H7 (cell line): ENCODE results near the gene CNP. TPM values are rescaled to one million over a fixed set of nuclear protein-coding genes. Genes with fewer than 3 reads are reported as not detected.
"Not testable (repeated sequence)": the region's sequence is repeated elsewhere in the genome, so short reads cannot be mapped to it uniquely, and the experiment has no call there.

Experiments used
- DNase-seq: peaks from one replicate; pipeline ENCODE4 v3.0.0; 2012
- H3K27me3 ChIP-seq: 2 replicates; pipeline ENCODE4 v1.6.0; 2011; ENCODE audit warnings: mild to moderate bottlenecking, low read length; ENCODE audit not compliant: control insufficient read depth, insufficient read depth
- H3K36me3 ChIP-seq: replicated peaks from 2 replicates; pipeline ENCODE4 v1.5.1; 2011; ENCODE audit warnings: low read length; ENCODE audit not compliant: control insufficient read depth, insufficient read depth
- H3K4me3 ChIP-seq: 2 replicates; pipeline ENCODE4 v1.5.1; 2011; ENCODE audit warnings: low read depth, mild to moderate bottlenecking, control low read depth, low read length, moderate library complexity; ENCODE audit not compliant: insufficient read depth
- total RNA-seq: library from RNA; depleted of rRNA; stranded (reverse); fragments of >200 nt; shearing (Covaris generic); gene quantifications from 2 replicates; pipeline ENCODE4 v1.2.3, GENCODE V29; 2014; rRNA removed

The CNP gene
- total RNA-seq = 32.8 and 46.1 TPM in 2 replicates

DNA sequence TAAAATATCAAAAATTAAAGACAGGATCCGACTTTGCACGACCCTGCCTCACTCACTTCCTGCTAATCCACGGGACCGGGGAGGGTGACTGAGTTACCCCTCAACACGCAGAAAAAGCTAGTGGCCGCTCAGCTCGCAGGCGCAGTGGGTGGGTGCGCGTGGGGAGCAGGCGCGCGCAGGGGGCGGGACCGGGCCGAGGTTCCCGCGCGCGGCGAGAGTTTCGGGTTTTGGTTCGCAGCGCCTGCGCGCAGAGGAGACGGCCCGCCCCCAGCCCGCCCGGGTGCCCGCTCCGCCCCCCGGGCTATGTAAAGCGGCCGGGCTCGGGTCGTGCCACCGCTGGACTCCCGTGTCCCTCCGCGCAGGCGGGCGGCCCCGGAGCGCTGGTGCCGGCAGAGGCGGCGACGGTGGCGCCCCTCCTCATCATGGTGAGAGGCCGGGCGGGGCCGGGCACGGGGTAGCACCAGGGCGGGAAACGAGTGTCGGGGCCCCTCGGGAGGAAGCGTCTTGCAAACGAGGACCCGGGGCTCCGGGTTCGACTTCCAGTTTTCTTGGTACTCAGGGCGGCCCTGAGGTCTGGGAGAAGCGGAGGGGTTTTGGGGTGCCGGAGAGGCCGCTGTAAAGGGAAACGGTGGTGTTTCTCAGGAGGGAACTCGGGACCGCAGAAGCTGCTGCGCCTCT lies at the start of gene CNP:
TSS of gene CNP (plus strand) at position 333 of the 678 bp plus-strand sequence. CDS start at position 423, 90 bp downstream.
- peaks cover 5% of the 10 kb centered on the region; the same call in 1 of the 2 replicates for H3K36me3 ChIP-seq
- DNase-seq = peak; percentile 98
- H3K4me3 ChIP-seq = peak within 1 kb of the TSS; percentile 80
- H3K27me3 ChIP-seq = no peaks in the 10 kb centered on the region

DNA sequence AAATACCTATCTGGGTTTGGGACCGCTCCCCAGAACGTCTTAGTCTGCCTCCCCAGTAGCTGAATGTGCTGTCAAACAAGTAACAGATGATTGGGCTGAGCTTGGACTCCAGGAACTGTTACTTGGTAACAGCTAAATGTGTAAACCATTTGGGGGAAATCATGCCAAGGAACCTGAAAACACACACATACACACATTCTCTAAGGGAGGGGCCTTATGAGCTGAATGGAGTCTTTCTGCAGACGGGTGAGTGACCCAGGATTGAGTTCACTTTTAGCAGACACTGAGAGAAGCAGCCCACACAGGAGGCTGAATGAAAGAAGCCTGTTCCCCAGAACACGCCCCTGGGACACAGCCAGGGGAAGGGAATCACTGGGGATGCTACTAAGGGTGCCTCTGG lies 49.4 kb upstream of the CNP start:
- Histone ChIP-seq H3K4me3 (peak overlapping the region; percentile 100; the same call in 1 of the 2 replicates), H3K36me3 (peaks cover 20% of the 10 kb centered on the region), H3K27me3 (no peaks in the 10 kb centered on the region)
- no peak for DNase-seq

DNA sequence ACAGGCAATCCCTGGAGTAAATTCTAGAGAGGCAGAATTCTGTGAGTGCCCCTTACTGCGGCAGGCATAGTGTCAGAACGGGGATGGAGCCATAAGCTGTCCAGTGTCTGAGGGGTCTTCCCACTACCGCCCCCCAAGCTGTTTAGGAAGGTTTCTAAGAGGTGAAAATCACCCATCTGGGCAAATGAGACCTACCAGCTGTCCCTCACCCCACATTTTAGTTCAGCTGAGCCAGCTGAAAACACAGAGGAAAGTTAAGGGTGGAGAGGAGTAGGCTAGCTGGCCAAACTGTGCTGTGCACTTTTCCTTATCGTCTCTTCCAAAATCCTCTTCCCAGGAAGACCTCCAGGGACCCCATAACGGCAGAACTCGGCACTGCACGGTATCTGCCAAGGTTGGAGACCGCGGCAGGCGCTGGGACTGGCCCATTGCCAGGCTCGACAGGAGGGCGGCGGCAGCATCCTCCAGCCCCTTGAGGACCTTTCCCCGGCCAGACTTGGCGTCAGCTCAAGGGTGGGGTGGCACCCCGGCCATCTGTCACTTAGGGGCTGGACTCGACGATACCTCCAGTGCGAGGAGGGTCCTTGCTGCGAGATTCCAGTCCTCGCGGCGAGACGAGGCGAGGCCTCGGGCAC lies 48.8 kb upstream of the CNP start:
- Histone ChIP-seq H3K27me3 (no peaks in the 10 kb centered on the region), H3K36me3 (peaks cover 14% of the 10 kb centered on the region), H3K4me3 (peak overlapping the region; percentile 100)
- peak; percentile 65 for DNase-seq

DNA sequence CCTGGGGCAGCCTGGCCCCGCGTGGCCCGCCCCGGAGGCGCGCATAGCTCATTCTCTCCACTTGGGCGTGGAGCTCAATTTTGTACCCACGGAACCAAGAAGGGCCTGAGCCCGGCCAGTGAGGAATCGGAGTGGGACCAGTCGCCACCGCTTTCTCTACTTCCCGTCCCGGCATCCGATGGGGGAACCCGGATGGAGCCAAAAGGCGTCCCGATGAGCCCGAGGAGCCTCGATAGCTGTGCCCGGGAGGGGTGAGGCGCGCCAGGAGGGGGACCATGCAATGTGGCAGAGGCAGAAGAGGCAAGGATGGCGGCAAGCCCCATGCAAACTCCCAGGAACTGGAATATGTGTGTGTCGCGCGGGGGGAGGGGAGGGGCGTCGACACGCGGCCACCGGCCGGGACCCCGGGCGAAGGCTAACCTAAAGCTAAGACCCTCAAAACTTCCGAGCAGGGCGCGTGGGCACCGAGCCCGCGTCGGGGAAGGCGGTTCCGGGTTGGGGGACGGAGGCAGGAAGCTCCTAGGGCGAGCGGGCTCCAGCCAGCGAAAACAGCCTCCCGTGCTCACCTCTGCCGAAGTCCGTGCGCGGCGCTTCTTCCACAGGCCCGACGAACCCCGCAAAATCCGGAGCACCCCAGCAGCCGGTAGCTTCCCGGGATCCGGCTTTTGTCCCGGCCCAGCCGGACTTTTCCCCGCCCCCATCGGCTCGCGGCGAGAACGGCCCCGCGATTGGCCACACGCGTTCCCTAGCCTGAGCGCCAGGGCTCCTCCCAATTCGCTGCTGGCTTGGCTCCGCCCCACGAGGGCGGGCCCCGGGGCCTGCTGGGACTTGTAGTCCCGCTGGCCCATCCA lies 48.1 kb upstream of the CNP start, which contains the start of gene ACLY:
TSS of gene ACLY (minus strand) at position 638 of the 851 bp plus-strand sequence. CDS start 5,078 bp downstream, outside the sequence.
- Histone ChIP-seq H3K4me3 (peak within 1 kb of the TSS; percentile 100), H3K36me3 (peaks cover 7% of the 10 kb centered on the region), H3K27me3 (no peaks in the 10 kb centered on the region)
- peak; percentile 100 for DNase-seq

DNA sequence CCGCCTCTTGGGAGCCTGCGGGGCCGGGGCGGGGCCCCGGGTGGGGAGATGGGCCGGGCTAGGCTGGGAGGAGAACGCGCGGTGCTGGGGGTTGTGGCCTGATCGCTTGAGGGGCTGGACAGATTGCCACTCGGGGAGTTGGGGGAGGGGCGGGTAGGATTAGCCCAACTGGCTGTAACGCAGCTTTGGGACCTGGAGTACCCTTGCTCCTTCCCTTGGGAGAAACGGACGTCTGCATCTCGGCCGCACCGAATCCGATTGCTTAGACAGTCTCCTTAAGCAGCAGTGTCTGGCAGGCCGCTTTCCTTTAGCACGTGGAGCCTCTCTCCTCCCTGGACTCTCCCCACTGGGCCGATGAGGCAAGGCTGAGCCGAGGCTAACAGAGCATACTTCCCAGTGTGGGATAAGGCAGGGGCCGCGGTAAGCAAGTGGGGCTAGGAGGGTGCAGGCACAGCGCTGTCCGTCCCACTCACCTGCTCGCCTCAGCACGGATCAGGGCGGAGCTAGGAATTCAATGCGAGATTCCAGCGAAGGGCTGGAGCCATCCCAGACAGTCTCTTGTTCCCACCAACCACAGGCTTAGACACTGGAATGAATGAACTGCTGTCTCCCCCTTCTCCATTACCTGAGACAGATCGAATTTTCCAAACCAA lies 47.3 kb upstream of the CNP start:
- no peaks in the 10 kb centered on the region for H3K27me3 ChIP-seq
- H3K4me3 ChIP-seq = peak overlapping the region; percentile 69
- H3K36me3 ChIP-seq = no peaks in the 10 kb centered on the region; the same call in 1 of the 2 replicates
- peak; percentile 85 for DNase-seq

DNA sequence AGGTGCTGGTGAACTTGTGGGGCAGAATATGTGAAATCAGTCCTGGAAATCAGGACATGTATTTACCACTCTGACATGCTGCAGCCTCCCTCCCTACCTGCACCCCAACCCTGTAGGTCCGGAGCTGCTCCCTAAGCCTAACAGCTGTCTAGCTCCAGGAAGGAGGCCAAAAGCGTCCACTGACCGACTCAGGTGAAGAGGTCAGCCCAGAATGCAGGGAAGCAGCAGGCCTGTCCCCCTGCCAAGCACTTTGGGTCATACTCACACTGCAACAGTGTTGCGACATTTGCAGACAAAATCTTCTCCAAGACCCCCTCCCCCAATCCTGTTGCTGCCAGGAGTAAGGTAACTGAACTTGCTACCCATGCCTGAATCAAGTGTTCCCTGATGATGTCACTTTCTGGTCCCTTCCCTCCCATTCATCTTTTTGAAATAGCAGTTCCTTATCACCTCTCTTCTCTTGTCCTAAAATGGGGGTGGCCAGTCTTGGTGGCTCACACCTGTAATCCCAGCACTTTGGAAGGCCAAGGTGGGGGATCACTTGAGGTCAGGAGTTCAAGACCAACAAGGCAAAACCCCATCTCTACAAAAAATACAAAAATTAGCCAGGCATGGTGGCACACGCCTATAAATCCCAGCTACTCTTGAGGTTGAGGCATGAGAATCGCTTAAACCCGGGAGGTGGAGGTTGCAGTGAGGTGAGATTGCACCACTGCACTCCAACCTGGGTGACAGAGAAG lies 46.6 kb upstream of the CNP start:
- Histone ChIP-seq H3K36me3 (no peaks in the 10 kb centered on the region; the same call in 1 of the 2 replicates), H3K27me3 (no peaks in the 10 kb centered on the region), H3K4me3 (peak overlapping the region; percentile 69)
- DNase-seq = peak; percentile 51

DNA sequence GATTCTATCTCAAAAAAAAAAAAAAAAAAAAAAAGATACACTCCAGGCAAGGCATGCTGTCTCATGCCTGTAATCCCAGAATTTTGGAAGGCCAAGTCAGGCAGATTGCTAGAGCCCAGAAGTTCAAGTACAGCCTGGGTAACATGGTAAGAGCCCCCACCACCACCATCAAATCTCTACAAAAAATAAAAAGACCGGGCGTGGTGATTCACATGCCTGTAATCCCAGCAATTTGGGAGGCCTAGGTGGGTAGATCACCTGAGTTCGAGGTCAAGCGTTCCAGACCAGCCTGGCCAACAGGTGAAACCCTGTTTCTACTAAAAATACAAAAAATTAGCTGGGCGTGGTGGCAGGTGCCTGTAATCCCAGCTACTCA lies 46.0 kb upstream of the CNP start:
- Histone ChIP-seq H3K27me3 (no peaks in the 10 kb centered on the region), H3K36me3 (no peaks in the 10 kb centered on the region), H3K4me3 (no peak overlapping the region)
- no peak for DNase-seq

DNA sequence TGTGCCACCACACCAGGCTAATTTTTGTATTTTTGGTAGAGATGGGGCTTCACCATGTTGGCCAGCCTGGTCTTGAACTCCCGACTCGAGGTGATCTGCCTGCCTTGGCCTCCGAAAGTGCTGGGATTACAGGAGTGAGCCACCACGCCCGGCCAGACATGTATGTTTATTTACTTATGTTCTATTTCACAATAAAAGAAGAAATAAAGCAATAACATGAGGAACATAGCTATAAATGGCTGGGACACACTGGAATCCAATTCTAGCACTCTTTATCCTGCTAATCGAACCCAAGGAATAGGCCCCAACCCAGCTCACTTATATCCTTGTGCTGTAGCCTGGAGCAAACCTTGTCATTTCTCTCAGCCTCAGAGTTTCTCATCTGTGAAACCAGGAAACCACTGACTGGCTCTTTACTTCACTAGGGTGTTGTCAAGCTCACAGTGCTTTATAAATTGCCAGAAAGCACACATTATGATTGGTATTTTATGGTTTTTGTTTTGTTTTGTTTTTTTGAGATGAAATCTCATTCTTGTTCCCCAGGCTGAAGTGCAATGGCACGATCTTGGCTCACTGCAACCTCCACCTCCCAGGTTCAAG lies 40.5 kb upstream of the CNP start:
- no peak for DNase-seq
- H3K4me3 ChIP-seq = no peak overlapping the region
- no peaks in the 10 kb centered on the region for H3K27me3 ChIP-seq
- no peaks in the 10 kb centered on the region for H3K36me3 ChIP-seq

DNA sequence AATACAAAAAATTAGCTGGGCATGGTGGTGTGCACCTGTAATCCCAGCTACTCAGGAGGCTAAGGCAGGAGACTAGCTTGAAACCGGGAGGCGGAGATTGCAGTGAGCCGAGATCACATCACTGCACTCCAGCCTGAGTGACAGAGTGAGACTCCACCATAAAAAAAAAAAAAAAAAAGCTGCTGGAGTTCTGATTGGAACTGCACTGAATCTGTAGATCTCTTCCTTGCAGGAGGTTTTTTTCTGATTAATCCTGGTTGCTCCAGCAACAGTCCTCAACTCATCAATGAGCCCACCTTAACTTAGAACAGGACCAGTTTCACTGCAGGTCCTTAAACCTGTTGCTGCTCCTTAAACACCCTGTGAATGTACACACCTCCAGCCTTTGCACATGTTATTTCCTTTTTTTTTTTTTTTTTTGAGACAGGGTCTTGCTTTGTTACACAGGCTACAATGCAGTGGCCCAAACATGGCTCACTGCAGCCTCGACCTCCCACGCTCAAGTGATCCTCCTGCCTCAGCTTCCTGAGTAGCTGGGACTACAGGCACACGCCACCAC lies 37.8 kb upstream of the CNP start:
- DNase-seq = no peak
- H3K4me3 ChIP-seq = no peak overlapping the region
- H3K36me3 ChIP-seq = no peaks in the 10 kb centered on the region
- H3K27me3 ChIP-seq = no peaks in the 10 kb centered on the region

DNA sequence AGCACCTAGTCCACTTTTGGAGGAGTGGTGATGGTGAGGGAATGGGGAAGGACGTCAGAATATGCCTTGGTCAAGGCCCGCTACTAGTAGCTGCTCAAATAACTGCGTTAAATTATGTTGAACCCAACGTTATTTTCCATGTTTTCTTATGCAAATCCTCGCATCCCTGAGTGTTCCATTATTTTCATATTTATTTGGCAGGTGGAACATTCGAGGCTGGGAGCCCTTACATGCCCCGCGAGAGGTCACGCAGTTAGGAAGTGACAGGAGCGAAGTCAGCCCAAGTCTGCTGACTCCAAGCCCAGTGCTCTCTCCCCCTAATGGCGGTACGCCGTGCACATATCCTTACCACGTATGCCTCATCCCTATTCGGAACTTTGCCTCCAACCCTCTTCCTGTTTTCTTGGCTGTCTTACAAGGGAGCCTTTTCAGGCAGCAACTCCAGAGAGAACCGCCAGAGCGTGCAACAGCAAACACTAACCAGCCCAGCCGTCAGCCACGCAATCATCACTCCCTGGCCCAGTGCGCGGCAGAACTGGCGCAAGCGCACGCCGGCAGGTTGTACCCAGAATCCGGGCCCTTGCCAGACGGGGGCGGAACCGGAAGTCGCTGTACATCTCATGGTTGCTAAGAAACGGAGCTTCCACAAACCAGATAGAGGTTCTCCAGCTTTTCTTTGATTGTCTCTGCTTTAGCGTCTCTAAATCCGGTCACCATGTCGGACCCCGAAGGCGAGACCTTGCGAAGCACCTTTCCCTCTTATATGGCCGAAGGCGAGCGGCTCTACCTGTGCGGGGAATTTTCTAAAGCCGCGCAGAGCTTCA lies 36.4 kb upstream of the CNP start, which contains the start of gene ODAD4:
TSS of gene ODAD4 (plus strand) at position 609 of the 824 bp plus-strand sequence. CDS start at position 716, 107 bp downstream.
- Histone ChIP-seq H3K36me3 (no peaks in the 10 kb centered on the region), H3K27me3 (no peaks in the 10 kb centered on the region), H3K4me3 (peak within 1 kb of the TSS; percentile 63)
- DNase-seq = peak; percentile 96

DNA sequence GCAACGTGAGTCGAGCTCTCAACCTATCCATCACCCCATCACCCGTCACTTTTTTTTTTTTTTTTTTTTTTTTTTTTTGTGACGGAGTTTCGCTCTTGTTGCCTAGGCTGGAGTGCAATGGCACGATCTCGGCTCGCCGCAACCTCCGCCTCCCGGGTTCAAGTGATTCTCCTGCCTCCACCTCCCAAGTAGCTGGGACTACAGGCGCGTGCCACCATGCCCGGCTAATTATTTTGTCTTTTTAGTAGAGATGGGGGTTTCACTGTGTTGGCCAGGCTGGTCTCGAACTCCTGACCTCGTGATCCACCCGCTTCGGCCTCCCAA lies 35.8 kb upstream of the CNP start:
- H3K27me3 ChIP-seq, DNase-seq, H3K36me3 ChIP-seq: not testable (repeated sequence)
- peak overlapping the region; percentile 63 for H3K4me3 ChIP-seq

DNA sequence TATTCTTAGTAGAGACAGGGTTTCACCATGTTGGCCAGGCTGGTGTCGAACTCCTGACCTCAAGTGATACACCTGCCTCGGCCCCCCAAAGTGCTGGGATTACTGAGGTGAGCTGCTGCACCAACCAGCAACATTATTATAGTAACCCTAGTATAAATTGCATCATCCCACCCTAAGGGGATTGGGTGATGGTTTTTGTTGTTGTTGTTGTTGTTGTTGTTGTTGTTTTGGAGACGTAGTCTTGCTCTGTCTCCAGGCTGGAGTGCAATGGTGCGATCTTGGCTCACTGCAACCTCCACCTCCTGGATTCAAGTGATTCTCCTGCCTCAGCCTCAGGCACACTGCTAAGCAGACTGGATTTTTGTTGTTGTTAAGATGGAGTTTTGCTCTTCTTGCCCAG lies 34.9 kb upstream of the CNP start:
- H3K36me3 ChIP-seq, DNase-seq: not testable (repeated sequence)

More for the DNA sequence above, 34.9 kb upstream of the CNP start:
- not testable (repeated sequence) for H3K27me3 ChIP-seq, H3K4me3 ChIP-seq
